Ectodermal cell (in vitro differentiated cells): Measurements from ENCODE around the gene LGALS9B.
"Not testable (repeated sequence)": the region's sequence is repeated elsewhere in the genome, so short reads cannot be mapped to it uniquely, and the experiment has no call there.

Experiments
- H3K27ac ChIP-seq: 2 replicates; pipeline ENCODE4 v1.7.0; 2013; ENCODE audit warnings: mild to moderate bottlenecking, low read depth, low read length; ENCODE audit not compliant: insufficient read depth, poor library complexity, severe bottlenecking
- H3K27me3 ChIP-seq: 2 replicates; pipeline ENCODE4 v1.7.0; 2013; ENCODE audit warnings: mild to moderate bottlenecking, low read length; ENCODE audit not compliant: insufficient read depth, control insufficient read depth, poor library complexity, severe bottlenecking
- H3K36me3 ChIP-seq: one replicate; pipeline ENCODE4 v1.7.0; 2013; ENCODE audit warnings: low read length; ENCODE audit not compliant: control insufficient read depth, insufficient read depth
- H3K4me1 ChIP-seq: one replicate; pipeline ENCODE4 v1.7.0; 2013; ENCODE audit warnings: low read length; ENCODE audit not compliant: control insufficient read depth, insufficient read depth
- H3K4me3 ChIP-seq: 2 replicates; pipeline ENCODE4 v1.7.0; 2013; ENCODE audit warnings: low read depth, low read length, control low read depth; ENCODE audit not compliant: insufficient read depth
- H3K9me3 ChIP-seq: 2 replicates; pipeline ENCODE4 v1.7.0; 2013; ENCODE audit warnings: mild to moderate bottlenecking, low read length, moderate library complexity; ENCODE audit not compliant: control insufficient read depth
- WGBS, 2 experiments: methylation state at CpG; one replicate each; pipeline ENCODE4 v1.1.7; 2013; ENCODE audit warnings: missing lambda C conversion rate in 2 of 2; 5-methylcytosine and 5-hydroxymethylcytosine counted together

The LGALS9B gene

GRCh38 chr17:20447534-20448321 is 19.6 kb downstream of the LGALS9B start:
- WGBS, 2 experiments: 89 to 90% methylated on average over 23 to 24 of the region's 26 CpGs

GRCh38 chr17:20446895-20447294 is 20.4 kb downstream of the LGALS9B start:
- H3K27me3 ChIP-seq, H3K36me3 ChIP-seq, H3K4me3 ChIP-seq, H3K9me3 ChIP-seq, H3K4me1 ChIP-seq, H3K27ac ChIP-seq: not testable (repeated sequence)
- WGBS, 2 experiments: 80 to 86% methylated on average over 6 of the region's 6 CpGs

More at GRCh38 chr17:20447534-20448321, 19.6 kb downstream of the LGALS9B start:
- H3K27ac ChIP-seq, H3K4me3 ChIP-seq, H3K4me1 ChIP-seq, H3K9me3 ChIP-seq, H3K27me3 ChIP-seq, H3K36me3 ChIP-seq: not testable (repeated sequence)

DNA sequence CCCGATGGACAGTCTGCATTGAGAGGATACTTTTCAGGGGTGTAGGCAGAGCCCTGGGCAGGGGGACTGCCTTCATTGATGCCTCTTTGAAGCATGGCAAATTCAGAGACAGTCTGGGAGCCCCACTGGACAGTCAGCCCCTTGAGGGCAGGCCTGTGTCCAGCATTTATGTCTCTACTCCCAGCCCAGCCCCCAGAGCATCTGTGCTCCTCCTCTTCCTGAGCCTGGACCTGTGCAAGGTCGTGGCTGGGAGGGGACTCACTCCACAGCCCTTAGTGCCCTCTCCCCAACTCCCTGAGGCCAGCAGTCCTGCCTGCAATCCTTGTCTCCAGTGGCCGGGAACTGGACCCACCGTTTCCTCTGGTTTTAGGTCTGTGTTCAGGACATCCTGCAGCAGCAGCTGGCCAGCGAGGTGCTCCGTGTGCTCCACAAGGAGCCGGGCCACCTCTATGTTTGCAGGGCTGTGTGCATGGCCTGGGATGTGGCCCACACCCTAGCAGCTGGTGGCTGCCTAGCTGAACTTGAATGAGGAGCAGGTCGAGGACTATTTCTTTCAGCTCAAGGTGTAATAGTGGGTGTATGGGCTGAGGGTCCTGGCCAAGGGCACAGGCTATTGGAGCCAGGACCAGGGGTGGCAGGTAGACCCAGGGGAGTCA is 22.6 kb downstream of the LGALS9B start:
- H3K27ac ChIP-seq, H3K4me1 ChIP-seq, H3K4me3 ChIP-seq, H3K27me3 ChIP-seq, H3K36me3 ChIP-seq, H3K9me3 ChIP-seq: not testable (repeated sequence)
- 86 to 97% methylated on average over 2 of the region's 8 CpGs for WGBS, 2 experiments

DNA sequence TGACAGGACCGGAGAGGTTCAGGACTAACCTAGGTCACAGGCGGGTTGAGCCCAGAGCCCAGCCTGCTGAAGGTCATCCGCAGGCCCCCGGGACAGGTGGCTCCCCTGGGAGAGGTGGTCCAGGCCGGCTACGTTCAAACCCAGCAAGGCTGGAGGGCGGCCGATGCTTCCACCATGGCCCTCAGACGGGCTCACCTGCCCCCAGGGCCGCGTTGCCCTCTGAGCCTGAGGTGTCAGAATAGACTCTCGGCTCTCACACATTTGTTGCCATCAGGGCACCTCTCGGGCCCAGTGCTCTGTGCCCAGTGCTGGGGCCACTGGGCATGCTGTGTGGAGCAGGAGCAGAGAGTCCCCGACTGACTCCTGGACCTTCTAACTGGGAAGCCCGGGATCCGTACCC is 23.2 kb downstream of the LGALS9B start:
- not testable (repeated sequence) for H3K27me3 ChIP-seq, H3K27ac ChIP-seq, H3K4me3 ChIP-seq, H3K36me3 ChIP-seq, H3K4me1 ChIP-seq, H3K9me3 ChIP-seq
- 94 to 98% methylated on average over 16 of the region's 16 CpGs for WGBS, 2 experiments

- not testable (repeated sequence) for H3K4me3 ChIP-seq, H3K27ac ChIP-seq, H3K9me3 ChIP-seq, H3K27me3 ChIP-seq, H3K36me3 ChIP-seq, H3K4me1 ChIP-seq
- no CpG with 5 or more reads among the region's 9 CpGs for WGBS, 2 experiments
Observed at GRCh38 chr17:20443632-20444031, 23.7 kb downstream of the LGALS9B start.

DNA sequence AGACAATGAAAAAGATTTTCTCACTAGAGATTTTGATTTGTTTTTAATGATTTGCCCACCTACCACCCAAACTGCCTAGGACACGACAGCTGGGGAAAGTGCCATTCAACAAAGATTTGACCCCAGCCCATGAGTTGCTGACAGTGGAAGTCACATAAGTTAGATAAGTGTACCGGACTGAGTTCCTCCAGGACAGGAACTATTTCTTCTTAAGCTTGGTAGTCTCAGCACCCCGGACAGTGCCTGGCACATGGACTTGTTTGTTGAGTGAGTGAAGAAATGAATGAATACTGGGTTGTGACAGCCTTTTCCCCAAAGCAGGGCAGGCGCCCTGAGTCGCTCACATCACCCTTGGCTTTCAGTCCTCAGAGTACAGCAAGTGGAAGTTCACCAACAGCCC is 26.7 kb downstream of the LGALS9B start:
- WGBS, 2 experiments: 86% methylated on average over 1 of the region's 5 CpGs; no CpG with 5 or more reads in 1 of the 2 experiments
- not testable (repeated sequence) for H3K27me3 ChIP-seq, H3K36me3 ChIP-seq, H3K4me1 ChIP-seq, H3K9me3 ChIP-seq, H3K27ac ChIP-seq, H3K4me3 ChIP-seq

DNA sequence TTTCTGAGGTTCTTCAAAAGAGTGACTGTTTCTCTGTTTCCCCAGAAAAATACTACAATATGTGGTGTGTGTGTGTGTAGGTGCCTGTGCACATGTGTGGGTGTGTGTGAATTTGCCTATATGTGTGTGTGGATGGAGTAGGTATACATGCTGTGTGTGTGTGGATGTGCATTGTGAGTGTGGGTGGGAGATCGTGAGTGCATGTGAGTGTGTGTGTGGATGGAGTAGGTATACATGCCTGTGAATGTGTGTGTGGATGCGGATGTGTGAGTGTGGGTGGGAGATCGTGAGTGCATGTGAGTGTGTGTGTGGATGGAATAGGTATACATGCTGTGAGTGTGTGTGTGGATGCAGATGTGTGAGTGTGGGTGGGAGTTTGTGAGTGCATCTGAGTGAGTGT is 32.2 kb downstream of the LGALS9B start:
- not testable (repeated sequence) for H3K27ac ChIP-seq, H3K4me3 ChIP-seq, H3K36me3 ChIP-seq, H3K4me1 ChIP-seq, H3K27me3 ChIP-seq, H3K9me3 ChIP-seq
- WGBS, 2 experiments: 92 to 96% methylated on average over 3 of the region's 3 CpGs

- not testable (repeated sequence) for H3K27ac ChIP-seq, H3K4me3 ChIP-seq, H3K9me3 ChIP-seq, H3K36me3 ChIP-seq, H3K4me1 ChIP-seq, H3K27me3 ChIP-seq
- 87 to 90% methylated on average over 5 to 7 of the region's 8 CpGs for WGBS, 2 experiments
Observed at GRCh38 chr17:20433382-20433781, 34.0 kb downstream of the LGALS9B start.

GRCh38 chr17:20427264-20427663 is 40.1 kb downstream of the LGALS9B start:
- 100% methylated on average over 1 of the region's 2 CpGs; no CpG with 5 or more reads in 1 of the 2 experiments for WGBS, 2 experiments
- not testable (repeated sequence) for H3K27me3 ChIP-seq, H3K9me3 ChIP-seq, H3K4me1 ChIP-seq, H3K36me3 ChIP-seq, H3K27ac ChIP-seq, H3K4me3 ChIP-seq

GRCh38 chr17:20422826-20423225 is 44.5 kb downstream of the LGALS9B start:
- no CpG with 5 or more reads among the region's 5 CpGs for WGBS, 2 experiments
- not testable (repeated sequence) for H3K36me3 ChIP-seq

More at GRCh38 chr17:20422826-20423225, 44.5 kb downstream of the LGALS9B start:
- H3K27ac ChIP-seq, H3K27me3 ChIP-seq, H3K4me1 ChIP-seq, H3K4me3 ChIP-seq, H3K9me3 ChIP-seq: not testable (repeated sequence)
